Measurements from ENCODE around the gene HSPB6.

Gene HSPB6

DNA sequence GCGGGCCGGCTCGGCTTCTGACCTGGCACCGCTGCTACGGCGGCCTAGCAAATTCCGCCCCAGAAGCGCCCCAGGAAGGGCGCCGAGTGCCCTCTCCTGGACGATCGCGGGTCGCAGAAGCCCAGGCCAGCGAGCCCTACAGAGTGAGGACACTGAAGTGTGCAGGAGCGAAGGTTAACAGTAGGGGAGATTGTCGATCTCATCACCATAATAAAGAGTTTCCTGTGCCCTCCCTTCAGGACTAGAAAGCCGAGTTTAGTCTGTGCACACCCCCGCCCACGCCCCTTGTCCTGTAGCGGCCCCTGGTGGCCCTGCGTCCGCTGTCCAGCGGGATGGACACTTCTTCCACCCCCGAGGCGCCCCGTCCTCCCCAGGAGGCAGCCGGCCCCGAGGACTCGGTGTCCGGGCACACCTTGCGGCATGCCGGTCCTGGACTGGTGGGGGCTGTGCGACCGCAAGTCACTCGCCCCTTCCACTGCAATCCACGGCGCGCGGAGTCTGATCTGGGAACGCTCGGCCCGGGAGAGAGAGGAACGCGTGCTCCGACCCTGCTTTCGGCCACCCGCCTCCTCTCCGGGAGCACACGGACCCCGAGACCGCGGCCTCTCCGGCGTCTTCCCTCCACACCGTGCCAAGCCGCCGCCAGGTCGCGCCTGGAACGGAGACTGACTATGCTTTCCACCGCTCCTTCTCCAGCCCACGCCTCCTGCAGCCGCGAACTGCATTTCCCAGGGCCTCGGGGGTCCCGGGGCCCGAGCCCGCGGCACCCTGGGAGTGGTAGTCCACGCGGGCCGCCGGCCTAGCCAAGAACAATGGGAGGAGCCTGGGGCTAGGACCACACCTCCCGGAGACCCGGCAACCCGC, 39.8 kb downstream of the HSPB6 start:
- peak in 1 of 2 experiments; percentile 36 for DNase-seq (ENCODE audit: low read depth in 2 of 2)

DNA sequence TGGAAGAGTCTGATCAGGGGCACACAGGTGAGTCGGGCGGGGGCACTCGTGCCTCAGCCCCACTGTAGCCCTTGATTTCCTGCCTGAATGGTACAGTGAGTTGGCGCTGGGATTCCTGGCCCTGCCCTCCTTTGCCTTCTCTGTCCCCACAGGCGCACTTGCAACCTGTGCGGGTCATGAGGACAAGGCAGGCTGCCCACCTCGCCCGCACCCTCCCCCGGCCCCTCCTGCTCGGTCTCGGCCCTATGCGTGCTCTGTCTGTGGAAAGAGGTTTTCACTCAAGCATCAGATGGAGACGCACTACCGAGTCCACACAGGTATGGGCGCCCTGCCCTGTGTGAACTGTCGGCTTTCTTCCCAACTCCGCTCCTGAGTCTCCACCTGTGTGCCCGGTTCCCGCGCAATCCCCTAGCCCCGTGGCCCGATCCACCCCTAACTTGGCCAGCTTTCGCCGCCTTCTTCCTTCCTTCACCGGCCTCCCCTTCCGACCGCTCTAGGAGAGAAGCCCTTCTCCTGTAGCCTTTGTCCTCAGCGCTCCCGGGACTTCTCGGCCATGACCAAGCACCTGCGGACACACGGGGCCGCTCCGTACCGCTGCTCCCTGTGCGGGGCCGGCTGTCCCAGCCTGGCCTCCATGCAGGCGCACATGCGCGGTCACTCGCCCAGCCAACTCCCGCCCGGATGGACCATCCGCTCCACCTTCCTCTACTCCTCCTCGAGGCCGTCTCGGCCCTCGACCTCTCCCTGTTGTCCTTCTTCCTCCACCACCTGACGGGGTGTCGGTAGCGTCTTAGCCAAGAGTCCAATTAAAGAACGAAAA, 40.6 kb downstream of the HSPB6 start:
- DNase-seq (ENCODE audit: low read depth in 2 of 2): no peak

DNA sequence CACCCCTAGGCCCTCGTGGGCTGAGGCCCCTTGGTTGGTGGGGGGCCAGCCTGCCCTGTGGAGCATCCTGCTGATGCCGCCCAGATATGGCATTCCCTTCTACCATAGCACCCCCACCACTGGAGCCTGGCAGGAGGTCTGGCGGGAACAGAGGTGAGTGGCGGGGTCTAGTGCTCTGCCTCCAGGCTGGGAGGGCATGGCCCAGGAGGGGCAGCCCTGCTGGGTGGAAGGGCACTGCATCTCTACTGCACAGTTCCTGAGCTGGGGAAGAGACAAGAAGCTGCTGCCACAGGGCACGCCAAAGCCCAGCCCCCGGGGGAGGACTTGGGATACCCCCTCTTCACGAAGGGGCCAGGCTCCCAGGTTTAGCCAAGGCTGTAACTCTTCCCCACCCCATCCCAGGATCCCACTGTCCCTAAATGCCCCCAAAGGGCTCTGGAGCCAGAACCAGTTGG, 41.4 kb downstream of the HSPB6 start:
- DNase-seq (ENCODE audit: low read depth in 2 of 2): no peak

DNA sequence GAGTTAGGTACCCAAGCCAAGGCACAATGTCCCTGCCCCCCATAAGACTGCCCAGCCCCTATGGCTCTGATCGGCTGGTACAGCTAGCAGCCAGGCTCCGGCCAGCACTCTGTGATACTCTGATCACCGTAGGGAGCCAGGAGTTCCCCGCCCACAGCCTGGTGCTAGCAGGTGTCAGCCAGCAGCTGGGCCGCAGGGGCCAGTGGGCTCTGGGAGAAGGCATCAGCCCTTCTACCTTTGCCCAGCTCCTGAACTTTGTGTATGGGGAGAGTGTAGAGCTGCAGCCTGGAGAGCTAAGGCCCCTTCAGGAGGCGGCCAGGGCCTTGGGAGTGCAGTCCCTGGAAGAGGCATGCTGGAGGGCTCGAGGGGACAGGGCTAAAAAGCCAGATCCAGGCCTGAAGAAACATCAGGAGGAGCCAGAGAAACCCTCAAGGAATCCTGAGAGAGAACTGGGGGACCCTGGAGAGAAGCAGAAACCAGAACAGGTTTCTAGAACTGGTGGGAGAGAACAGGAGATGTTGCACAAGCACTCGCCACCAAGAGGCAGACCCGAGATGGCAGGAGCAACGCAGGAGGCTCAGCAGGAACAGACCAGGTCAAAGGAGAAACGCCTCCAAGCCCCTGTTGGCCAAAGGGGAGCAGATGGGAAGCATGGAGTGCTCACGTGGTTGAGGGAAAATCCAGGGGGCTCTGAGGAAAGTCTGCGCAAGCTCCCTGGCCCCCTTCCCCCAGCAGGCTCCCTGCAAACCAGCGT, 42.1 kb downstream of the HSPB6 start:
- DNase-seq (ENCODE audit: low read depth in 2 of 2): no peak

- DNase-seq (ENCODE audit: low read depth in 2 of 2): no peak
Measured at GRCh38 chr19:35713904-35714495, 42.8 kb downstream of the HSPB6 start.

- no peak for DNase-seq (ENCODE audit: low read depth in 2 of 2)
Measured at GRCh38 chr19:35713506-35713850, 43.4 kb downstream of the HSPB6 start.

- no peak for DNase-seq (ENCODE audit: low read depth in 2 of 2)
Measured at GRCh38 chr19:35712567-35713505, 44.0 kb downstream of the HSPB6 start.

- no peak for DNase-seq (ENCODE audit: low read depth in 2 of 2)
Measured at GRCh38 chr19:35710784-35711723, 45.8 kb downstream of the HSPB6 start.

DNA sequence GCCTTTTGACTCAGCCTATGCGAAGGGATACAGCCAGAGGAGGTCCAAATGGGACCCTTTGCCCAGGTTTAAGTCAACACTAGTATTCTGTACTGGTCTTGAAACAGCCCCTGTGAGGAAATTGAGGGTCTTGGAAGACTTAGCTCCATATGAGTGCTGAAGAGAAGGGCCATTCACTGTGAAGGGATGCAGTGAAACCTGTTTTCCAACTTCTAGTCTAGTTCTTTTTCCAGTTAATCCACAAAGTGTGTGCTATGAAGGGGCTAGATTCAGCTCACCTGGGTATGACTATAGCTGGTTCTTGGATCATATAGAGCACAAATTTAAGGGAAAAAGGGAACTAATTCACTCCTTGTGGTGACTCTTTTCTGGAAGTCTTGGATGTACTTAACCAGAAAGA, 48.4 kb downstream of the HSPB6 start:
- DNase-seq (ENCODE audit: low read depth in 2 of 2): no peak
